Measurements from ENCODE around the gene GRK5. TPM values are rescaled to one million over a fixed set of nuclear protein-coding genes. Genes with fewer than 3 reads are reported as not detected.

Gene GRK5
- total RNA-seq, 2 donors from 2014 or later: 3.4 to 4.9 TPM

DNA sequence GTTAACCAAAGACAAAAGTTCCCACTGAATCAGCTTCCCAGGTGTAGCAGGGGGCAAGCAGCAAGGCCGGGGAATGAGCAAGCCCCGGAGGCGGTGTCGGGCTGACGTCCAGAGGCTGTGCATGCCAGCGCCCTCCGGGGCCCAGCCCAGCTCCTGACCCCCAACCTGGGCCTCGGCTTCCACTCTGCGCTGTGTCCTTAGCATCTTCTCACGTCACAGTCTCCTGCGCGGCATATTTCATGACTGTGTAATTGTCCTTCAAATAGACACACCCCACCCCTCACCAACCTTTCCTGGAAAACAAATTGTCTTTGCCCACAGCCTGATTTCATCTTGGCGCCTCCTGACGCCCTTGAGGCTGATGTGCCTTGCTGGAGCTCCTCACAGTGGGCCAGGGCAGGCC, 201.6 kb downstream of the GRK5 start:
- ATAC-seq: no peak
- intact Hi-C loops (cut with DNase I): no loop called here
- WGBS, 2 donors: 85 to 86% methylated on average over 12 to 14 of the region's 14 CpGs

GRCh38 chr10:119409385-119409784, 202.0 kb downstream of the GRK5 start:
- Histone ChIP-seq H3K4me3 (no peak overlapping the region), H3K27me3 (no peaks in the 10 kb centered on the region), H3K27ac (peak overlapping the region in 2 of 4 donors; percentile 32 to 42), H3K9me3 (no peaks in the 10 kb centered on the region), H3K4me1 (no peaks in the 10 kb centered on the region), H3K36me3 (replicated peaks in 1 of 2; ENCODE audit: insufficient read depth in 1 of 2, low read depth in 2 of 2) (no peaks in the 10 kb centered on the region)
- WGBS, 2 donors: 84 to 85% methylated on average over 5 of the region's 5 CpGs
- DNase-seq (no peak), ATAC-seq (no peak)
- TF ChIP-seq, protein P1, sequence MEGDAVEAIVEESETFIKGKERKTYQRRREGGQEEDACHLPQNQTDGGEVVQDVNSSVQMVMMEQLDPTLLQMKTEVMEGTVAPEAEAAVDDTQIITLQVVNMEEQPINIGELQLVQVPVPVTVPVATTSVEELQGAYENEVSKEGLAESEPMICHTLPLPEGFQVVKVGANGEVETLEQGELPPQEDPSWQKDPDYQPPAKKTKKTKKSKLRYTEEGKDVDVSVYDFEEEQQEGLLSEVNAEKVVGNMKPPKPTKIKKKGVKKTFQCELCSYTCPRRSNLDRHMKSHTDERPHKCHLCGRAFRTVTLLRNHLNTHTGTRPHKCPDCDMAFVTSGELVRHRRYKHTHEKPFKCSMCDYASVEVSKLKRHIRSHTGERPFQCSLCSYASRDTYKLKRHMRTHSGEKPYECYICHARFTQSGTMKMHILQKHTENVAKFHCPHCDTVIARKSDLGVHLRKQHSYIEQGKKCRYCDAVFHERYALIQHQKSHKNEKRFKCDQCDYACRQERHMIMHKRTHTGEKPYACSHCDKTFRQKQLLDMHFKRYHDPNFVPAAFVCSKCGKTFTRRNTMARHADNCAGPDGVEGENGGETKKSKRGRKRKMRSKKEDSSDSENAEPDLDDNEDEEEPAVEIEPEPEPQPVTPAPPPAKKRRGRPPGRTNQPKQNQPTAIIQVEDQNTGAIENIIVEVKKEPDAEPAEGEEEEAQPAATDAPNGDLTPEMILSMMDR (IDR thresholded peaks at IDR 0.05): no peak
- no peak for TF ChIP-seq POLR2A (IDR thresholded peaks at IDR 0.05)
- intact Hi-C loops (cut with DNase I): no loop called here

More for the DNA sequence above, 201.6 kb downstream of the GRK5 start:
- H3K9me3 ChIP-seq: no peaks in the 10 kb centered on the region
- H3K27ac ChIP-seq: peak overlapping the region in 2 of 4 donors; percentile 32 to 42
- no peaks in the 10 kb centered on the region for H3K36me3 ChIP-seq (replicated peaks in 1 of 2; ENCODE audit: insufficient read depth in 1 of 2, low read depth in 2 of 2)
- DNase-seq: no peak
- H3K27me3 ChIP-seq: no peaks in the 10 kb centered on the region
- H3K4me3 ChIP-seq: no peak overlapping the region
- no peak for TF ChIP-seq POLR2A (IDR thresholded peaks at IDR 0.05)
- TF ChIP-seq, protein P1 (IDR thresholded peaks at IDR 0.05): no peak
- no peaks in the 10 kb centered on the region for H3K4me1 ChIP-seq

- intact Hi-C loops (cut with DNase I): no loop called here
- ATAC-seq (peak; percentile 21), DNase-seq (peak in 2 of 4 donors; percentile 22 to 28)
- H3K27me3 ChIP-seq: no peaks in the 10 kb centered on the region
- TF ChIP-seq, protein P1 (IDR thresholded peaks at IDR 0.05): no peak
- no peak for TF ChIP-seq POLR2A (IDR thresholded peaks at IDR 0.05)
- no peaks in the 10 kb centered on the region for H3K9me3 ChIP-seq
- no peak overlapping the region for H3K4me3 ChIP-seq
- peak overlapping the region in 2 of 4 donors; percentile 32 to 42 for H3K27ac ChIP-seq
- H3K4me1 ChIP-seq: no peaks in the 10 kb centered on the region
- H3K36me3 ChIP-seq (replicated peaks in 1 of 2; ENCODE audit: insufficient read depth in 1 of 2, low read depth in 2 of 2): no peaks in the 10 kb centered on the region
- WGBS, 2 donors: 79 to 88% methylated on average over 14 to 18 of the region's 18 CpGs
Measured at GRCh38 chr10:119409906-119410305, 202.5 kb downstream of the GRK5 start.

- intact Hi-C loops (cut with DNase I): no loop called here
- WGBS, 2 donors: 87 to 92% methylated on average over 6 to 9 of the region's 9 CpGs
Measured at GRCh38 chr10:119410361-119411116, 203.2 kb downstream of the GRK5 start.

More at GRCh38 chr10:119410361-119411116, 203.2 kb downstream of the GRK5 start:
- Histone ChIP-seq H3K36me3 (replicated peaks in 1 of 2; ENCODE audit: insufficient read depth in 1 of 2, low read depth in 2 of 2) (no peaks in the 10 kb centered on the region), H3K4me1 (no peaks in the 10 kb centered on the region), H3K27me3 (no peaks in the 10 kb centered on the region), H3K9me3 (no peaks in the 10 kb centered on the region), H3K27ac (no peak overlapping the region), H3K4me3 (no peak overlapping the region)
- DNase-seq: no peak
- TF ChIP-seq, protein P1 (IDR thresholded peaks at IDR 0.05): no peak
- TF ChIP-seq POLR2A (IDR thresholded peaks at IDR 0.05): no peak
- ATAC-seq: no peak
